ENCODE data around the gene SERP2. TPM values are rescaled to one million over a fixed set of nuclear protein-coding genes. Genes with fewer than 3 reads are reported as not detected.

The SERP2 gene
- total RNA-seq, 4 donors from 2014 or later: 0.27 to 1.8 TPM; not detected in 2

GRCh38 chr13:44346534-44346933 lies 27.1 kb upstream of the SERP2 start:
- no peak for DNase-seq (ENCODE audit: low spot score in 2 of 2)
- intact Hi-C loops (cut with DNase I; ENCODE audit: low total_unique reads): no loop called here
- TF ChIP-seq CTCF (IDR thresholded peaks at IDR 0.05): no peak
- no peak for TF ChIP-seq POLR2A (IDR thresholded peaks at IDR 0.05)
- no peak overlapping the region for H3K4me3 ChIP-seq (ENCODE audit: low read depth, poor library complexity, severe bottlenecking)

GRCh38 chr13:44347301-44347700 lies 26.3 kb upstream of the SERP2 start:
- 89 to 94% methylated on average over 2 of the region's 2 CpGs for WGBS, 2 donors
- no peak for DNase-seq (ENCODE audit: low spot score in 2 of 2)
- TF ChIP-seq POLR2A (IDR thresholded peaks at IDR 0.05) (no peak), CTCF (IDR thresholded peaks at IDR 0.05) (no peak)
- intact Hi-C loops (cut with DNase I; ENCODE audit: low total_unique reads): no loop called here
- H3K4me3 ChIP-seq (ENCODE audit: low read depth, poor library complexity, severe bottlenecking): no peak overlapping the region

- 56 to 65% methylated on average over 3 of the region's 3 CpGs for WGBS, 2 donors
- TF ChIP-seq POLR2A (IDR thresholded peaks at IDR 0.05): no peak
- no peak for TF ChIP-seq CTCF (IDR thresholded peaks at IDR 0.05)
- DNase-seq (ENCODE audit: low spot score in 2 of 2): peak in 1 of 2 donors; percentile 18
Observed at GRCh38 chr13:44347949-44348348, 25.7 kb upstream of the SERP2 start.

GRCh38 chr13:44350775-44351504 lies 22.7 kb upstream of the SERP2 start:
- H3K4me3 ChIP-seq (ENCODE audit: low read depth, poor library complexity, severe bottlenecking): no peak overlapping the region
- no peak for TF ChIP-seq CTCF (IDR thresholded peaks at IDR 0.05)
- no peak for TF ChIP-seq POLR2A (IDR thresholded peaks at IDR 0.05)
- intact Hi-C loops (cut with DNase I; ENCODE audit: low total_unique reads): no loop called here
- 43 to 56% methylated on average over 9 of the region's 9 CpGs for WGBS, 2 donors
- DNase-seq (ENCODE audit: low spot score in 2 of 2): no peak

More at GRCh38 chr13:44347949-44348348, 25.7 kb upstream of the SERP2 start:
- intact Hi-C loops (cut with DNase I; ENCODE audit: low total_unique reads): no loop called here
- H3K4me3 ChIP-seq (ENCODE audit: low read depth, poor library complexity, severe bottlenecking): no peak overlapping the region

- intact Hi-C loops (cut with DNase I; ENCODE audit: low total_unique reads): no loop called here
- no peak overlapping the region for H3K4me3 ChIP-seq (ENCODE audit: low read depth, poor library complexity, severe bottlenecking)
- TF ChIP-seq CTCF (IDR thresholded peaks at IDR 0.05): no peak
- TF ChIP-seq POLR2A (IDR thresholded peaks at IDR 0.05): no peak
- WGBS, 2 donors: 82 to 87% methylated on average over 4 of the region's 4 CpGs
- no peak for DNase-seq (ENCODE audit: low spot score in 2 of 2)
Observed at GRCh38 chr13:44351505-44351854, 22.1 kb upstream of the SERP2 start.

GRCh38 chr13:44352202-44352601 lies 21.4 kb upstream of the SERP2 start:
- no peak overlapping the region for H3K4me3 ChIP-seq (ENCODE audit: low read depth, poor library complexity, severe bottlenecking)
- 66% methylated on average over 3 of the region's 3 CpGs for WGBS, 2 donors
- no peak for DNase-seq (ENCODE audit: low spot score in 2 of 2)
- TF ChIP-seq POLR2A (IDR thresholded peaks at IDR 0.05): no peak
- no peak for TF ChIP-seq CTCF (IDR thresholded peaks at IDR 0.05)
- intact Hi-C loops (cut with DNase I; ENCODE audit: low total_unique reads): no loop called here
